HG03108 (cell line): ENCODE measurements around the gene JMJD1C.
"Not testable (repeated sequence)": the region's sequence is repeated elsewhere in the genome, so short reads cannot be mapped to it uniquely, and the experiment has no call there.

ENCODE experiments used
- ATAC-seq: cut with Tn5 transposase; IDR thresholded peaks from one replicate; pipeline ENCODE4 v1.9.1; 2021; ENCODE audit warnings: moderate library complexity; ENCODE audit not compliant: unreplicated experiment

Gene JMJD1C

GRCh38 chr10:63235136-63235535, 230.6 kb downstream of the JMJD1C start:
- ATAC-seq: not testable (repeated sequence)

- ATAC-seq: no peak
These were observed 236.6 kb downstream of the JMJD1C start for GRCh38 chr10:63229161-63229560.

- no peak for ATAC-seq
These were observed 237.5 kb downstream of the JMJD1C start for GRCh38 chr10:63228237-63228636.

GRCh38 chr10:63227207-63227895, 238.4 kb downstream of the JMJD1C start:
- ATAC-seq: no peak

- ATAC-seq: no peak
These were observed 241.5 kb downstream of the JMJD1C start for GRCh38 chr10:63224241-63224640.

DNA sequence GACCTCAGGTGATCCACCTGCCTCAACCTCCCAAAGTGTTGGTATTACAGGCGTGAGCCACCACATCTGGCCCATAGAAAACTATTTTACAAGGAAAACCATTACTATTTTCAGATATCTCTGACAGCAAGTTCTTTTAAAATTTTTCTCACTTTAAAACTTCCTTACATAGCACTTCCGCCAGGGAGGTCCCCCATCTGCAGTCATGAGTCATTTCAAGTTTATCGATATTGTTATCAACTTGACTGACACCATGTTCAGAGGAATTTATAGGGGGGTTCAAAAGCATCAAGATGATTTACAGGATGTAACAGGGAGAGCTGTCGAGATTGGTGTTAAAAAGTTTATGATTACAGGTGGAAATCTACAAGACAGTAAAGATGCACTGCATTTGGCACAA, 243.8 kb downstream of the JMJD1C start:
- ATAC-seq: no peak

DNA sequence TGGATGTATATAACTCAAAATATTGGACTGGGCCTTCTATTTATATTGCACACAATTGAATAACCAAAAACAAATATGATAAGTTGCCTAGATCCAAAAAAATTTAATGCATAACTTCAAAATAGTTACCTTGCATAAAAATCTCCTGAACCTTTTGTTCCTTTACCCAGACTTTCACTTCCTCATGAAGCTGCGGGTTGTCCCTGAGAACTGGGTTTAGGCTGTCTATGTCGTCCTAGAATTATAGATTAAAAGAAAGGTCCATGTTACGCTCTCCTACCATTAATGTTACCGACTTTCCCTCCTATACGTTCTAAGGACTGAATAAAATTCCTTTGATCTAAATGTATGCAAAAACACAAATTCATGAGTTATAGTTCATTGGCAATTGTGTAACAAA, 246.0 kb downstream of the JMJD1C start:
- ATAC-seq: no peak

DNA sequence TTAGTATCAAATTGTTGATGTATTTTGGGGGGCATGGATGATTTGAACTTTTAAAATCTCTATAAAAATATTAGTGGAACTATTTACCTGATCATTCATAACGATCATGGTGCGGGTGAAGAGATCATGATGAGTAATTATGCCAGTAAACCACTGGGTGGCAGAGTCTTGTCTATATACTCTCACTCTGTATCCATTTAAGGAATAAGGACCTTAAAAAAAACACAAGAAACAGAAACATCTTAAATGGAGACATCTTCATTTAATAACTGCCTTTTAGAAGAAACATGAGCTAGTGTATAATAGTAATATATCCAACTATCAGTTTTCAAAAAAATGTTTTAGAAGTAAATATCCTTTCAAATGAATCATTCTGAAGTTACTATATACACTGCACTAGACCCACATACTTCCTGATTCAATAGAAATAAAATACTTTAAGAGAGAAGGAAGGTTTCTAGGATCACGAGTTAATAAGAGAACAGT, 248.6 kb downstream of the JMJD1C start:
- no peak for ATAC-seq

DNA sequence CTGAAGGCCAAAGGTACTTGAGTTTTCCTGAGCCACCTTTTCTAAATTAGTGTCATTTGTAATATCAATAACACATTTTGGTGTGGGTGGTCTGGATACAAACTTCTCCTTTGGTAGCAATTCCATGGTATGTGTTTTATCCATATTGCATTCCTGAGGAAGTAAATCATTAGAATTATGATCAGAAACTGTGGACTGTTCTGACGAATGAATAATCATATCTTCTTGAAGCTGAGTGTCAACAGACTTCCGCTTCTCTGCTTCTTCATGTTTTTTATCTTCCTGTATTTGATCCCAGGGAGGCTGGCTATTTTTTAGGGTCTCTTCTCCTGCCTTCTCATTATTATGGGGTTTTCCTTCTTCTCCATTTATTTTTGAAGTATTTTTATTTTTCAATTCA, 251.2 kb downstream of the JMJD1C start:
- ATAC-seq: no peak

DNA sequence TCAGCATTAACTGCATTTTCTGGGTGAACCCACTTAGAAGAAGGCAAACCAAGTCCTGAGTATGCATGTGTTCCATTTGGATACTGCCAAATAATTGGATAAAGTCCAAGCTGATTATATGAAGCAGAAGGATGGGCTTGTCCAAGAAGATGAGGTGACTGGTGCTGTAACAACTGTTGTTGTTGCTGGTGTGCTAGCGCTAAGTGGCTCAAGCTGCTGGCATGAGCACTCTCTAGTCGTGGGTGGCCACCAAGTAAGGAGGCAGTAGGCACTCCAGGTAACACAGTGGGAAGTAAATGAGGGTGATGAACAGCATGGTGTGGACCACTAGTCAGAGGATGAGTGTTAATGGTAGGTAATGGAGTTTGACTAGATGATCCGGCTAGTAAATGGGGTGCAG, 252.3 kb downstream of the JMJD1C start:
- no peak for ATAC-seq

DNA sequence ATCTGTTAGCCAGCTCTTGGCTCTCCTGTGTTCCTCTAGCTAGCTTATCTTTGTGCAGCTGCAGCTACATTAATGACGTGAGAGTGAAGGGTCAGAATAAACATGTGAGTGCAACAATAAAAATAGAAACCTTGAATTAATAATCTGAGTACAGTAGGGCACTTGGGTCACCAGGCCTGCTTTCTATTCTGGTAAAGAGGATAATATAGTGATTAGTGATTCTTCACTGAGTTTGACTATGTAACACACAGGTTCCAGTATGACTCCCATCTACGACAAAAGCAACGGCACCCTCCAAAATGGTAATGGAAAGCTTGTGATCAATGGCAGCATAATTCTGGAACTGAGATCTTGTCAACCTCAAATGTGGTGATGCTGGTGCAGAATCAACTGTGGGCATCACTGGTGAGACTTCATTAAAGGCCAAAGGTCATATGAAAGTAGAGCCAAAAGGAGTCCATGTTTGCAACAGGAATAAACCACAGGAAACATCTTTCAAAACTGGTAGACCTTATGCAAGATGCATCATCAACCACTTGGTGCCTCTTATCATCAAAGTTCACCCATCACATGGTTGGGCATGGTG, 255.1 kb downstream of the JMJD1C start:
- ATAC-seq: no peak

GRCh38 chr10:63209705-63210104, 256.1 kb downstream of the JMJD1C start:
- no peak for ATAC-seq

DNA sequence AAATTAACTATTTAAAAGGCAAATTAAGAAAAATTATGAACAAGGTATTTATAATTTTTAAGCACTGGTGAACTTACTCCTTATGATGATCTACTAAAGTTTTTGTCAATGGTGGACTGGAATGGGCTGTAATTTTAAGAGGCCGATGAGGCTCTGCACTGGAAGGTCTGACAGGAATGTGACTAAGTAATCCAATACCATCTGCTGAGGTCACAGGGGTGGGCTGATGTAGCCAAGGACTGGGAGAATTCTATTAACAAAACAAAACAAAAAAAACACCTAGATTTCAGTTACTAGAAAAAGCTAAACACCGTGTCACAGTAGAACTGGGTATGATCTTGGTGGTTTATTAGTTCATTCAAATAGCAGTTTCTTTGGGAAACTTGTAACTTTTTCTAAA, 256.8 kb downstream of the JMJD1C start:
- ATAC-seq: no peak

DNA sequence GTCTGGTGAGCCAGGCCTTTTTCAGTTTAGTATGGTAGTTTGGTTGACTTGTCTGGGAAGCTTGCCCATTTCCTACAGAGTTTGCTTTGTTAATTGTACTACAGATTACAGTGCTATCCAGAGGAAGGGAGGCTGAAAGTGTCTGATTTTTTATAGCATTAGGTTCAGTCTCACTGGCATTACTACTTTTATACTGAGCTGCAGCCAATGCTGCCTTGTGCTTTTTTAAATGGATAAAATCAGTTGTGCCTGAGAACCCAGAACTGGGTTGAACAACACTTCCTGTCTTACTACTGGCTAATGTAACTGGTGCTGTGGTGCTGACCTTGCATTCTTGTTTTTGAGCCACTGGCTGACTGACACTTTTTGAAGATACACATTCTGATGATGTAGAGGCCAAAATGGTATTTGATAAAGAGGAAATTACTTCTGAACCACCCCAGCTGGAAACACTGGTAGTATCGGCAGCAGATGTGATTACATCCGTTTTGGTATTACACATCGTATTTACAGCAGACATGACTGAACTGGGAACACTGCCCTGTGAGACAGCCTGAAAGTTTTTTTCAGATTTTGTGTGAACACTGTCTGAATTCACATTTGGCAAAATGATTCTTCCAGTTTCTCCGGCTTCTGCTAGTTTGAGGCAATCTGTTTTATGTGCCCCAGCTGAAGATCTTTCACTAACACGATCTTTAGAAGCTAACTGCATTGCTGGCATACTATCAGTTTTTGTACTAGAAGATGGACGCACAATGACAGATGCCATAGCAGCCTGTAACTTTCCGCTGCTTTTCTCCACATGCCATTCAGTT, 258.6 kb downstream of the JMJD1C start:
- ATAC-seq: no peak

GRCh38 chr10:63206576-63206975, 259.2 kb downstream of the JMJD1C start:
- no peak for ATAC-seq

GRCh38 chr10:63205421-63205820, 260.4 kb downstream of the JMJD1C start:
- no peak for ATAC-seq

DNA sequence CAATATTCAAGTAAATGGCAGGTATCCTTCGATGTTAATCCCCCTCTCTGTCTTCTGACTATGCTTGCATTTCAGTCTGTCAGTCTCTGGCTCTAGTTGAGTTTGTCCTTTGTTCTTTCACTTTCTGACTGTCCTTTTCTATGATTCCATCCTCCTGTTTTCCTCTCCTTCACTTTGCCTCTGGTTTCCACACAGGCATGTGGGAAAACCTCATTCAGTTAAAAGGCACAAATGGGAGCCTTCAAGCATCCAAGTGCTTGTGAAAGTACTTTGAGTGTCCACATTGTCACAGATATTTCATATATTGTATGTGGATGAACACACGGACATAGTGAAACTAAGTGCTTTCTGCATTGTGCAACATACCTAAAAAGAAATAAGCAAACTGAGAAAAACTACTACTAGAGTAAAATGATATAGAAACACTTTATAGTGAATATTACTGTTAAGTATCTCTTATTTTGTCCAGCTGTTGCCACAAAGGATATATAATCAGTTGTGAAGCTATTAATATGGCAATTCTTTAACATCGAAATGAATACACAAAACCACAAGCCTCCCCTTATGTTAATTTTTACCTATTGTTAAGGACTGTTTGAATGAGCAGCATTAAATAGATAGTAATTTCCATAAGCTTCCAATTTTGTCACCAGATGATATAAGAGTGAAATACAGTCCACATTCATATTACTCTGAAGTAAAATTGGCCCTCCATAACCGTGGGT, 260.9 kb downstream of the JMJD1C start:
- peak; percentile 36 for ATAC-seq

DNA sequence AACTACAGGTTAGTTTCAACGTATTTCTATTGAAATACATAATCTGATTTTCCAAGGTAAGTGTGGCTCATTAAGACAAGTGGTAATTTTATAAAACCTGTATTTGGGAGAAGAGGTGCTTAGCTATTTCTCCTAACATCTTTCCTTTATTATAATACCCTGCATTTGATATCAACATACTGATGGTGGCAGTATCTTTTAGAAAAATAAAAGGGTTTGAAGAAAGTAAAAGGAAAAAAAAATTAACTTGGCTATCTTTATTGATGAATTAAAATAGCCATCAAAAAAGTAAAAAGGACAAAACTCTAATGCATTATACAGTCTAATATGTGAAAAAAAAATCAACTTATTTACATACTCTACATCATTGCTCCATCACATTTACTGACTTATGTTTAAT, 264.7 kb downstream of the JMJD1C start:
- no peak for ATAC-seq

DNA sequence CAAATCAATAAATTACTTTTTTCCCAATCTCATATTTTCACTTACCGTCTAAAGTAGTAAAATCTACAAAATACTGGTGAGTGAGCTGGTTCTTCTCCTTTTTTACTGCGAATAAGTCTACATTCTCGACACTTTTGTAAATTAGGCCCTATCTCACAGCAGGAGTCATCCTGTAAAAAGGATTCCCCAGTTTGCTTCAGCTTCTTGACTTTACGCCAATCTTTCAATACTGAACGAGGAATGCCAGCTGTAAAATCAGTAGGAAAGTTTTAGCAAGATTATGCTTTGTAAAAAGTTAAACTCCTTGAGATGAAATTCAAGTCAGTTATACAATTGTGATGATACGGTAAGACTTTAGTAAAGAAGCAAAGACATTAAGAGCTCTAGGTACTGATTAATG, 265.3 kb downstream of the JMJD1C start:
- no peak for ATAC-seq

GRCh38 chr10:63199716-63200115, 266.1 kb downstream of the JMJD1C start:
- no peak for ATAC-seq

- no peak for ATAC-seq
These were observed 268.3 kb downstream of the JMJD1C start for GRCh38 chr10:63197344-63198092.
